Measurements from ENCODE around the gene RBP5.

The RBP5 gene, protein sequence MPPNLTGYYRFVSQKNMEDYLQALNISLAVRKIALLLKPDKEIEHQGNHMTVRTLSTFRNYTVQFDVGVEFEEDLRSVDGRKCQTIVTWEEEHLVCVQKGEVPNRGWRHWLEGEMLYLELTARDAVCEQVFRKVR

DNA sequence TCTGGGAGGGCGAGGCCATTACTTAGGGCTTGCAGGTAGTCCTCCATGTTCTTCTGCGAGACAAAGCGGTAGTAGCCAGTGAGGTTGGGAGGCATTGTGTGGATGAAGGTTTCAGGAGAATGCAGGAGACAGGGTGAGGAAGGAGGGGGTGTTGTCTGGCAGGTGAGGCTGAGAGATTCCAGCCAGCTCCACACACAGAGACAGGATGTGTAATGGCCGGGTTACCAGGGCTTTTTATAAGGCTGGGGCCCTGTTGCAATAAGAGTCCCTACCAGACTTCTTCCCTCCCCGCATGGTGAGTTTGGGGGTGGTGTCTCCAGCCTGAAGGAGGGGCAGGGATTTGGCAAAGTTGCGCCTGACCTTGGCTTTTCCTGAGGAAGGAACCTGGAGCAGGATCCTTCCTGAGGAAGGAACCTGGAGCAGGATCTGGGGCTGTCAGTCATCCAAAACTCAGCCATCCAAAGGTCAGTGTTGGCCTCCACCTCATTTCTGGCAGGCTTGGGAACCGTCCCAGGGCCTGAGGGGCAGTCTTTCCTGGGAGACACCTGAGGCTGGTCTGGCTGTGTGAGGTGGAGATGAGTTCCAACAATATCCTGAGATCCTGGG is at the start of gene RBP5:
RBP5 (minus strand) TSS at position 209 of the 606 bp plus-strand sequence; CDS start at position 95, 114 bp downstream.
- no peak for DNase-seq

DNA sequence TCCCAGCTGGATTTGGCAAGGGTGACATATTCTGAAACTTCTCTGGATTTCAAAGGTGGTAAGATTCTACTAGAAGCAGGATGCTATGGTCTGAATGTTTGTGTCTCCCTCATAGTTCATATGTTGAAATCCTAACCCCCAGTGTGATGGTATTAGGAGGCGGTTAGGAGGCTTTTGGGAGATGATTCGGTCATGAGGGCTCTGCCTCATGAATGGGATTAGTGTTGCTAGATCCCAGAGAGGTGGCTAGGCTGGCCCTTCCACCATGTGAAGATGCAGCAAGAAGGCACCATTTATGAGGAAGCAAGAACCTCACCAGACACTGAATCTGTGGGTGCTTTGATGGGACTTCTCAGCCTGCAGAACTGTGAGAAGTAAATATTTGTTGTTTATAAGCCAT is 49.8 kb upstream of the RBP5 start:
- no peak for DNase-seq

DNA sequence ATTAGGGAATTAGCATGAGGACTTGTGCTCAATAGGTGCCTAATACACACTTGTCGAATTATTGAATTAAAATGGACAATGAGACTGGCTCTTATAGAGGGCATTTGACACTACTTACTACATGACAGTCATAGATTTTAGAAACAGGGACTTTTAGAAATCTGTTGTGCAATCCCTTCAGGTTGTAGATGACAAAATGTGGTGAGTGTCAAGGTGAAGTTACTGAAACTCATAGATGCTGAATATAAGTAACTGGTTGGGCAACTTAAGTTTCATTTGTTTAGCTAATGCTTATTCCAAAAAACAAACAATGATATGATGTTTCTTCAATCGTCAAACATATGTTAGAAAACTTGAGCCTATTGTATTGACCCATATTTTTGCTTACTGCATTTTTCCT is 47.9 kb upstream of the RBP5 start:
- no peak for DNase-seq

DNA sequence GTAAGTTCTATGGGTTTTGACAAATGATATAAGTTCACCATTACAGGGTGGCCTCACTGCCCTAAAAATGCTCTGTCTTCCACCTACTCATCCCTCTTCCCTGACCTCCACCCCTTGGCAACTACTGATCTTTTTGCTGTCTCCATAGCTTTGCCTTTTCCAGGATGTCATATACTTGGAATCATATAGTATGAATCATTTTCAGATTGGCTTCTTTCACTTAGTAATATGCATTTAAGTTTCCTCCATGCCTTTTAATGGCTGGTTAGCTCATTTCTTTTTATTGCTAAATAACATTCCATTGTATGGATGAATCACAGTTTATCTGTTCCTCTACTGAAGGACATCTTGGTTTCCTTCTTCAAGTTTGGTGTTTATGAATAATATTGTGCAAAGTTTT is 46.8 kb upstream of the RBP5 start:
- DNase-seq, result no peak

DNA sequence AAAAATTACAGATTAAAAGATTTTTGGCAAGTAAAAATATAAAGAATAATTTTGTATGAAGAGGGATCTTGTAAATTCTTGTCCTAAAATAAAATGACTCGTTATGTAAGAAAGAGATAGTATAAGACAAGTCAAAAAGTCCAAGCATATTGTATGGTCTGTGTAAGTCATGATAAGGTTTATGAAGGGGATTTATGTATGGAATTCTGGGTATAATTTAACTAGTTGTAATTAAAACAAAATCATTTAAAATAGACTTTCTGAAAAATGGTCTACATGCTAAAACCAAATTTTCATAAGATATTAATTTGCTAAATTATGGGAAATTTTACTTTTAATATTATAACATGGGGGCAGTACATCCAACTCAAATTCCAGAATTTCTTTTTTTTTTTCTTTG is 43.2 kb upstream of the RBP5 start:
- DNase-seq, result no peak

DNA sequence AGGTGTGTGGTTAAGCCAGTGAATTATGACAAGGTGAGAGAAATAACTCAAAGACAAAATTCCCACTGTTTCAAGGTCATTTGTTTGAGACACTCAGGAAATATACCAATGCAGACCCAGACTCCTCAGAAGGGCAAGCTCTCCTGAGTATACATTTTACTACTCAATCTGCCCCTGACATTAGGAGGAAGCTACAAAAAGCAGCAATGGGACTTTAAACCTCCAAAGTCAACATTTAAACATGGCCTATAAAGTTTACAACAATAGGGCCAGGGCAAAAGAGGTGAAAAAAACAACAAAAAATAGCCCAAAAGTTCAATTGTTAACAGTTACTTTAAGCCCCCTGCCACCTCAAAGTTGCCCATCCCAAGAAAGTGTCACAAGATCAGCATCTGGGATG is 41.3 kb upstream of the RBP5 start:
- no peak for DNase-seq

DNA sequence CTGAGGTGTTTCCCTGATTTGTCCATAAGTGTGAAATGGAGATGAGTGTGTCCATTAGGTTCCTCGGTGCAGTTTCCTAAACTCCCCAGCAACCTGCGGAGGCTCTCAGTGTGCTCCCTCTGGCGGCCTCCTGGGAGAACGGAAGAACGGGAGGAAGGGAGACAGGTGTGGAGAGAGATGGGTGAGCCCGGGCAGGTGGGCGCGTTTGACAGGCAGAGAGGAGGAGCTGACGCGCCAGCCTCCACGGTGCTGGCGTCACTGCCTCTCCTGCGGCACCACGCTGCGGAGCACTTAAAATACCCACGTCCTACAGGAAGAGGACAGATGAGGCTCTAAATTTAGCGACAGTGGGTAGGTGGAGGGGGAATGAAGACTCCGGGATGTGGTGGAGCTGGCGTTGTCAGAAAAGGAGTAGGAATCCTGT is 34.0 kb upstream of the RBP5 start:
- peak; percentile 29 for DNase-seq

DNA sequence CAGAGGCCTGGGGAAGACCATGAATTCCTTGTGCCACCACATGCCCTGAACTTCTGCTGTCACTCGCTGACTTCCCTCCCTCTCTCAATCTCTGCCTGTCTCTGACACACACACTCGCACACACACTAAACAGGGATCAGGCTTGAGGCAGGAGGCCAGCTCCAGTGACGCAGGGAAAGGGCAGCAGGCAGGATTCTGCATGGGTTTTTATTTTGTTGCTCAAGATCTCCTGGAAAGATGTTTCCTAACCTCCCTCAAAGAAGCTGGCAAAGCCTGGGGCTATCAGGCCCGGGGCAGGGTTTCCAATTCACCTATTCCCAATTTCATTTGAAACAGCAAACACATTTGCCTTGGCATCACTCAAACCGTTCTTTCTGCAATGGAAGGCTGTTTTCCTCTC is 33.1 kb upstream of the RBP5 start:
- no peak for DNase-seq

DNA sequence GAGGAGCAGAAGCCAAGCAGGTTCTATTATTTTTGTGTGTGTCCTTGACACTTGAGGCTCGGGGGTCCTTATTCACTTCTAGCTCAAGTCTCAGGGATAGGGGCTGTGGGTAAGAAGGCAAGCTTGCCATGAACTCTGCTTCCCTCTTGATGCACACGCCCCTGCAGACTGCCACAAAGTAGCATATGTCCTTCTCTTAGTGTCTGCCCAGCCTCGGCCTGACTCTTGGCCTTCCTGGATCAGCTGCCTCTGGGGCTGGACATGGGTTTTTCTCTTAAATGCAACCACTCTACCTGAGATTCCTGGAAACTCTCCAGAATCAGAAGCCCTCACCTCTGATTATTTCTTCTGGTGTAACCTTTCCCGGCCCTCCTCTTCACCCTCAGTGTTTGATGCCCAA is 32.6 kb upstream of the RBP5 start:
- no peak for DNase-seq

DNA sequence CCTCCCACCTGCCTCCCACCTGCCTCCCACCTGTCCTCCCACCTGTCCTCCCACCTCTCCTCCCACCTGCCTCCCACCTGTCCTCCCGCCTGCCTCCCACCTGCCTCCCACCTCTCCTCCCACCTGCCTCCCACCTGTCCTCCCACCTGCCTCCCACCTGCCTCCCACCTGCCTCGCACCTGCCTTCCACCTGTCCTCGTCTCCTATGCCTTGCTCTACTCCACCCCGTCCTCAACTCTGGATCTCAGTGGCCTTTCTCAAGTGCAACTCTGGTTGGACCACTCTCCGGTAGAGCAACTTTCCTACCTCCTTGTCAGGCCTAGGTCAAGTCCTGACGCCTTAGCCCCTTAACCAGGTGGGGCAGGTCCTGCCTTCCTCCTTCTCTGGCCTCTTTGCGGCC is 31.5 kb upstream of the RBP5 start:
- no peak for DNase-seq

DNA sequence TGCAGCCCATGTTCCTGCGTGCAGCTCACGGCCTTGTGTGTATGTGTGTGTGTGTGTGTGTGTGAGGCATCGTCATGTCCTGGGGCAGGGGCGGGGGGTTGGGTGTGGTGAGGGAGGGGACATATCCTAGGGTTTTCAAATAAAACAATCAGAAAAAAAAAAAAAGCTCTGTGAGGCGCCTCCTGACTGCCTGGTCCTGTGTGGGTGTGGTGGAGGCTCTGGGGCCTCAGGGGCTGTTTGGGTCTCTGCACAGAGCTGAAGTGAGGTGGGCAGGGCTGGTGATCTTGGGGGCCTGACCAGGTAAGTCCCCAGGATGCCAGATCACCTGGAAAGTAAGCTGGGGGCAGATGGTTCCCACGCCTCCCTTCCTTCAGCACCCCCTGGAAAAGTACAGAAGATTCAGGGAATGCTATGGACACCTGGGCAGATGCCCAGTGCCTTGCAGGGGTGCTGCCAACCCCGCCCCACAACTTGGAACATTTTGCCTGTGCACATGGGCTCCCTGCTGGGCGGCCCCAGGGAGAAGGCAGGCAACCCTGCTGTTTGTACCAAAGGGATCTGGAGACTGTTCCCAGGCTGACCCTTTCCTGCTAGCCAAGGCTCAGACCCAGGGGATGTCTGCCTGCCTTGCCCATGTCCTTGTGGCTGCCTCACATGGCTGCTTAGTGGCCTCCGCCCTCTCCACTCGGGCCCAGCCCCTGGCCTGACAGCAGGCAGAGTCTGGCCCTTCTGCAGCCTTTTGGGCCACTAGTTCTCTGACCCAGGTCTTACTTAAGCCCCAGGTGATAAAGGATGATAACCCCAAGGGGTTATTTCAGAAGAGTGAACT is 30.3 kb upstream of the RBP5 start:
- DNase-seq, result no peak

DNA sequence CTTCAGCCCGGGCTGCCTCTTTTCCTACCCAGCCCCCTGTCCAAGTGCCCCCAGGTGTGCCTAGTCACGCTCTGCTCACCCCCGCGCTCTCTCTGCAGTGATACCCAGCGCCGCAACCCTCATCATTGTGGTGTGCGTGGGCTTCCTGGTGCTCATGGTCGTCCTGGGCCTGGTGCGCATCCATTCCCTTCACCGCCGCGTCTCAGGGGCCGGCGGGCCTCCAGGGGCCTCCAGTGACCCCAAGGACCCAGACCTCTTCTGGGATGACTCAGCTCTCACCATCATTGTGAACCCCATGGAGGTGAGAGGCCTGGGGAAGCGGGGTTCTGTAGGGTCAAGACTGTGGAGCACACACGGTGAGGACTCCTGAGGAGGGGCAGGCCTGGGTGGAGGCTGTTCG is 28.7 kb upstream of the RBP5 start:
- DNase-seq, result no peak

DNA sequence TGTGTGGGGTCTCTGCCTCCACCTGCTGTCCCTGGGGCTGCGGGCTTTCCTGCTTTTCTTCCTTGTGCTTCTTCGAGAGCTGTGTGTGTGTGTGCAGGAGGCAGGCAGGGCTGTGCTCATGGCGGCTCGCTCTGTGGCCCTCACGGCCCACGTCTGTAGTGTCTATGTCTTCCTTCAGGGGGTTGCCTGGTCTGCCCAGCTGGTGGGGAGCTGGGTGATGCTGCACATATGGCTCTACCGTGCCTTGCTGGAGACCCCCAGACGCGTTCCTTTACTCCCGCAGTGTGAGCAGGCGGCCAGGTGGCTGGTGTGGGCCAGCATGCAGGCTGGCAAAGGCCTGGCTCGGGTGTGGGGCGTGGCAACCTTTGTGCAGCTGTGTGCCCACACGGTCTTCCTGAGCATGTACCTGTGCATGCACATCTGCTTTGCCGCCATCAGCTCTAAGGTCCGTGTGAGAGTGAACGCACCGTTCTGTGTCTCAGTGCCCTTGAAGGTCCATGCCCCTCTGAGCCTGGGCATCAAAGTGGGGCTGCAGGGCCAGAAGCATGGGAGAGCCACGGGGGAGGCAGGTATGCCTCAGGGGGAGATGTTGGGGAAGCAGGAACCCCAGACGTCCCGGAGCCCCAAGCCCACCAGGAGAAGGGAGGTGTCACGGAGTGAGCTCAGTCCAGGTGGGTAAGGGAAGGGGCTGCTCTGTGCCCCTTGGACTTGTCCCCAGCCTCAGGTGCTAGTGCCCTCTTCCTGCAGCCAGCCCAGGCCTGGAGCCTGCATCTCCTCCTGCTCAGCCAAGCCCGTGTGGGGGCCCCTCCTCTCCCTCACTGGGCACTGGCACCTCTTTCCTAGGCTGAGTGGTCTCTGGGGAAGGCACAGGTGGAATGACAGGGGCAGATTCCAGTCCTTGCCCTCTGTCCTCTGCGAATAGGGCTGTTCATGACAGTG is 27.8 kb upstream of the RBP5 start:
- no peak for DNase-seq

DNA sequence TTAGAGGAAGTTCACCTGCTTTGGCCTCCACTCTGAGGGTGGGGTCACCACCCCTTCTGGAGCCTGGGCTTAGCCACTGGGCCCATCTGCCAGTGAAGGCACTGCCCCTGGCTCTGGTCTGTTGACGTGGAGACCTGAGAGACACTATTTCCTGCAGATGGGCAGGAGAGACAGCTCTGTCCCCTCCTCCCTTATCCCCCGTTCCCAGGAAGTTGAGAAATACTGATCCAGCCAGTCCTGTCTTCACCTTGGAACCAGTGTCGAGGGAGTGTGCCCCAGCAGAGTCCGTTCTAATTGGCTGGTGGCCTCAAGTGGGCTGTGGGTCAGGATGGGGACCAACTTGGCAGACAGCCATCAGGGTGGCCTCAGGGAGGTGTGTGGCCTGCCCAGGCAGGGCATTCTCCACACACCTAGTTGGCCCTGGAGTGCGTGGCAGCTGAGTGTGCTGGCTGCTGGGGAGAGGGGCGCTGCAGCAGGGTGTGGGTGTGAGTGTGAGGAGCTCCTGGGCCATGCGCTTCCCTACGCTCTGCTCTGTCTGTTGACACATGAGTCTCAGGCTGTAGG is 26.9 kb upstream of the RBP5 start:
- peak; percentile 9 for DNase-seq

DNA sequence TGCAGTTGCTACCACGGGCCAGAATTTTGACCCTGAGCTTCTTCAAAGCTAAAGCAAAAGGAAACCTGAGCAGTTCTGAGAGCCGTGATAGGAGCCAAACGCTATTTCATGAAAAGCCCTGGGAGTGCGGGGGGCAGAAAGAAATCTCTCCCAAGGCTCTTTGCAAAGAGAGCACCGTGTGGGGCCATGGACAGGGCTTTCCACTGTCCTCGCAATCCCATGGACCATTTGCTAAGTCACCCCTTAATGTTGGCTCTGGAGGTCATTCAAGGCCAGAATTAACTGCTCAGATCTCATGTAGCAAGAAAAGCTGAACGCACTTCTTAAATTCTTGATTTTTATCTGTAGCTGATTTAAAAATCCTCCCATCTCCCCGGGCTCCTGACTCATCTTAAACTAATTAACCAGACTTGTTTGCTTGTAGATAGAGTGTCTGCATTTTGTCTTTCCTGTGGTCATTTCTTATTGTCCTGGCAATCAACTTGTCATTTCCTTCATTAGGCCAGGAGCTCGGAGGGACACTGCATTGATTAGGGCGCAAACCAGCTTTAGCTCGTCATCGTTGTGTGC is 26.3 kb upstream of the RBP5 start:
- DNase-seq, result no peak

DNA sequence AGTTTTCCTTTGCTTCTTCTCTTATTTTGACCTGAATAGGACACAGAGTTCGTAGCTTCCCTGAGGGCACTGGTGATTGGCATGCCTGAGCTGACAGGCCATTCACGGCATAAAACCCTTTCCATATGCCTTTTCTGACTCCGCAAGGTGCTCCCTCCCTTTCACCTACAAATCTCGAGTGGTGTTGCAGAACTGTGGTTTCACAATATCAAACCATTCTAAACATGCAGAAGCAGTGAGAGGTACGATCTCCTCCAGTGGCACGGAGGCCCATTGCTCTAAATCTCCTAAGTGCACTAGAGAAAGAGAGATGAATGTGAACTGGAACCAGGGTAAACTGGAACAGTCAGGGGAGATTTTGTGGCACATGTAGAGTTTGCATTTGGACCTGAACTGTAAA is 25.4 kb upstream of the RBP5 start:
- no peak for DNase-seq

DNA sequence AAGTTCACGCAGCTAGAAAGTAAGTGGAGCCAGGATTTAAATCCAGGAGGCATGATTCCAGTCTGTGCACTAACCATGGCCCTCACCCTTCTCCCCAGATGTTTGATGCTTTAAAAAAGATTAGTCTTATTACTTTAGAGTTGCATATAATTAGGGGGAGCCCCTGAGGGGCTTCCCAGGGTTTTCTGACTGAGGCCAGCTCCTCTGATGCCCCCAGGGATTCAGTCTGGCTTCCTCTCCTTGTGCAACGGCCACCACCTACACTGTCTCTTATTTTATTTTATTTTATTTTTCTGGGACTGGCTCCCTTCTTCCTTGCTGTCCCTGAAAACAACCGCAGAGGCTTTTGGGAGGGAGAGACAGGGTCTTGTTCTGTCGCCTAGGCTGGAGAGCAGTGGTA is 24.1 kb upstream of the RBP5 start:
- DNase-seq, result no peak

DNA sequence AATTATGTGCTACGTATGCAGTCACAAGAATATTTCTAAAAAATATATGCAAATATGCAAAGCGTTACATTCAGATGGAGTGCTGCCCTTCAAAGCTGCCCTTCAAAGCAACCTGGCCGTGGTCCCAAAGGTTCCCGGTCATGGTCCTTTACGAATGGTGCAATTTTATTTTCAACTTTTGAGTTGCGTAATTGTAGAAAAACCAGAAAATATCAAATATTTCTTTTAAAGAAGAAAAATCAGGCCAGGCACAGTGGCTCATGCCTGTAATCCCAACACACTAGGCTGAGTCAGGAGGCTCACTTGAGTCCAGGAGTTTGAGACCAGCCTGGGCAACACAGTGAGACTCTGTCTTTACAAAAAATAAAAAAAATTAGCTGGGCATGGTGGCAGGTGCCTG is 22.8 kb upstream of the RBP5 start:
- no peak for DNase-seq

DNA sequence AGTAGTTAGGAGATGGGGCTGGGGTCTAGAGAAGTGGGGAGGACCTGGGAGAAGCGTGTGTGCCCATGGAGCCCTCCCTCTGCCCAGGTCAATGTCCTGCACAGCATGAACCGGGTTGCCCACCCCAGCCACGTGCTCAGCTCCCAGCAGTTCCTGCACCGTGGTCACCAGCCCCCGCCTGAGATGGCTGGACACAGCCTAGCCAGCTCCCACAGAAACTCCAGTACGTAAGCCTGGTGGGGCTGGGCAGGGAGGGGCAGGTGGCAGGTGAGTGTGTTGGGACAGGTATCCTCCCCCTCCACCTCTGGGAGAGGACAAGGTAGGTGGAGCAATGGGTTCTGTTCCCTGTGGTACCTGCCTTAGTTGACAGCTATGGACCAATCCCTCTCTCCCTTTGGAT is 22.2 kb upstream of the RBP5 start:
- DNase-seq, result no peak

DNA sequence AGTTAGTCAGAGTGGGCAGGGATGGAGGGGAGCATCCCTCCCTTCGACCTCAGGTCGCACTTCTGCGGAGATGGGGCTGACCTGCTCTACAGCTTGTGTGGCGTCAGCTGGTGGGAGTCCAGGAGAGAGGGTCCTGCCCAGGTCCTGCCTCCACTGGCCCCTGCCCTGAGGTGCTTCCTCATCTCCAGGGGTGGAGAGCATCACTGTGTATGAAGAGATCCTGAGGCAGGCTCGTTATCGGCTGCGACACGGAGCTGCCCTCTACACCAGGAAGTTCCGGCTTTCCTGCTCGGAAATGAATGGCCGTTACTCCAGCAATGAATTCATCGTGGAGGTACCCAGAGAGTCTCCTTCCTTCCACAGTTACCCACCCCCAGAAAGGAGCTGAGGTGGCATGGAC is 21.7 kb upstream of the RBP5 start:
- DNase-seq, result no peak

DNA sequence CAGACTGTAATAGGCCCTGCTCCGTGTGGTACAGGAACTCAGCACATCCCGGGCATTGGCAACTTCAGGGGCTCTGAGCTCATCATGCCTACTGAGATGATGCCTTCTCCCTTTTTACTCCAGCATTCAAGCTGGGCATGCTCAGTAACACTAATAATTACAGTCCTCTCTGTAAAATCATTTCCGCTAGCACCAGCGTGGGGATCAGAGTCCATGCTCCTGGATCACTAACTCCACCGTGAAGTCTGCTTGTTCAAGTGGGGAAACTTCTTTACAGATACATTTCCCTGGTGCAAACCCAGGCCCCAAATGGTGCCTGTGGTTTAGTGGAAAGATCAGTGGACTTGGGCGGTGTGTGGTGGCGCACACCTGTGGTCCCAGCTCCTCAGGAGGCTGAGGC is 18.2 kb upstream of the RBP5 start:
- DNase-seq, result no peak

DNA sequence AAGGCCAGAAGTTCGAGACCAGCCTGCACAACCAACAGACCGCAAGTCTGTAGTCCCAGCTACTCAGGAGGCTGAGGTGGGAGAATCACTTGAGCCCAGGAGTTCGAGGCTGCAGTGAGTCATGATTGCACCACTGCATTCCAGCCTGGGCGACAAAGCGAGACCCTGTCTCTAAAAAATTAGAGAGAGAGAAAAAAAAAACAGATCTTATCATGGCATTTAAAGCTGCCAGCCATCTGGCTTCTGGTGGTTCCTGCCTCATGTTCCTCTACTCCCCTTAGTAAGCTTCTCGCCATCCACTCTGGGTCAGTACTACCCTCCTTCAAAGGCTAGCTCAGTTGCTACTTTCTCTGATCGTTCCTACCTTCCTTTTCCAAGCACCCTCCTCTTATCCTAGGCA is 17.5 kb upstream of the RBP5 start:
- DNase-seq, result no peak

DNA sequence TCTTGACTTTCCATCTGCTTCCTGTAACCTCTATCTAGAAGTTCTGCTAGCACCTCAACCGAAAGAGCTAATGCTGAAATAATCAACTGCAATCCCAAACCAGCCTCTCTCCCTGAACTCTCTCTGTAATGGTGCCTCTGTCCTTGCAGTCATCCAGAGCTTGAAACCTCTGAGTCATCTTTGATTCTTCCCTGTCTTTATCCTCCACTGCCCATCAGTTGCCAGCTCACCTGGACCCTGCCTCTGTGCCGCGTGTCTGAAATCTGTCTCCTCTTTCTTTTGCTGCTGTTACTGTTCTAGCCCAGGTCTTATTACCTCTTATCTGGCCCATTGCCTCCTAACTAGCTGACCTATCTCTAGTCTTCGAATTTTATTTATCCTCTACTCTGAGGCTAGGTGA is 17.0 kb upstream of the RBP5 start:
- DNase-seq, result no peak

All from NCI-H1092 treated with DMSO at 0.1 percent for 48 hours (cell line).